Subcutaneous adipose tissue (tissue), 4 donors: ENCODE measurements around the gene ALDH18A1. TPM values are rescaled to one million over a fixed set of nuclear protein-coding genes. Genes with fewer than 3 reads are reported as not detected.

Experiments used
- total RNA-seq, 4 donors: library from RNA; depleted of rRNA; stranded (reverse); fragments of >200 nt; gene quantifications; one replicate each; pipeline ENCODE4 v1.1.0, GENCODE V29; 2016
- TF ChIP-seq, protein P1 (sequence below): fragments of 450-650 bp; IDR thresholded peaks from one replicate; pipeline ENCODE4 v1.5.1; 2016; ENCODE audit warnings: low read depth, mild to moderate bottlenecking, control low read depth, antibody characterized with exemption, moderate library complexity

Gene ALDH18A1
- total RNA-seq, 4 donors from 2014 or later = 18.5 to 29.0 (median 18.9) TPM

DNA sequence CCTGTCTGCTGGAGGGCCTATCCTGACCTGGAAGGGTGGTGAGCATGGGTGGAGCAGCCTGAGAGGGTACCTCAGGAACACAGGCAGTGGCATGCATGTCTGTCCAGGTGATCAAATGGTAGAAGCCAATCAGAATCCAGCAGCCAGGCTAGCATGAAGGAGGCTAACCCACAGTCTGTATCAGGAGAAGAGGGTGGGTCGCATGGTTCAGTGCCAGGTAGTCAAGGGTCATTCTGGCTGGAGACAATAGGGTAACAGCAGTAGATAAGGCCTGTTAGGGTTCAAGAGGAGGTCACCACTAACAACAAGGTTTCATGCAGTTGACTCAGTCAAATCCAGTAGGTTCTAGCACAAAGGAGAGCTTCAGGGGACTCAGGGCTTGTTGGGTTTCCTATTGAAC lies 10.4 kb downstream of the ALDH18A1 start:
- TF ChIP-seq, protein P1, sequence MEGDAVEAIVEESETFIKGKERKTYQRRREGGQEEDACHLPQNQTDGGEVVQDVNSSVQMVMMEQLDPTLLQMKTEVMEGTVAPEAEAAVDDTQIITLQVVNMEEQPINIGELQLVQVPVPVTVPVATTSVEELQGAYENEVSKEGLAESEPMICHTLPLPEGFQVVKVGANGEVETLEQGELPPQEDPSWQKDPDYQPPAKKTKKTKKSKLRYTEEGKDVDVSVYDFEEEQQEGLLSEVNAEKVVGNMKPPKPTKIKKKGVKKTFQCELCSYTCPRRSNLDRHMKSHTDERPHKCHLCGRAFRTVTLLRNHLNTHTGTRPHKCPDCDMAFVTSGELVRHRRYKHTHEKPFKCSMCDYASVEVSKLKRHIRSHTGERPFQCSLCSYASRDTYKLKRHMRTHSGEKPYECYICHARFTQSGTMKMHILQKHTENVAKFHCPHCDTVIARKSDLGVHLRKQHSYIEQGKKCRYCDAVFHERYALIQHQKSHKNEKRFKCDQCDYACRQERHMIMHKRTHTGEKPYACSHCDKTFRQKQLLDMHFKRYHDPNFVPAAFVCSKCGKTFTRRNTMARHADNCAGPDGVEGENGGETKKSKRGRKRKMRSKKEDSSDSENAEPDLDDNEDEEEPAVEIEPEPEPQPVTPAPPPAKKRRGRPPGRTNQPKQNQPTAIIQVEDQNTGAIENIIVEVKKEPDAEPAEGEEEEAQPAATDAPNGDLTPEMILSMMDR = no peak

DNA sequence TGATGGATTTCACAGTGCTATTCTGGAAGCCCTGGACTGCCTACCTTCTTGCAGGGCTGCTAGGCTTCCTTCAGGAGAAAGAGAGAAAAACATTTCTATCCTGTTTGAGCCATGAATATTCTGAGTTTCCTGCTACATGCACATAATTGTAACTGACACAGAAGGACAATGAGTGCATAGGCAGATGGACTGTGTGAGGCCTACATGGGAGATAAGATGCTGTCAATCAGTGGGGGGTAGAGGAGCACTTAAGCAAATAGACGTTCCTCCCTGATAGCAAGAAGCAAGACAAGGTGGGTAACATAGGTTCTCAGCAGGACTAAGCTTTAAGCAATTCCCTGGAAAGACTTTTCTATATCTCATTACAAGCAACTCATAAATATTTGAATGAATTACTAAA lies 11.6 kb downstream of the ALDH18A1 start:
- TF ChIP-seq, protein P1 = no peak

DNA sequence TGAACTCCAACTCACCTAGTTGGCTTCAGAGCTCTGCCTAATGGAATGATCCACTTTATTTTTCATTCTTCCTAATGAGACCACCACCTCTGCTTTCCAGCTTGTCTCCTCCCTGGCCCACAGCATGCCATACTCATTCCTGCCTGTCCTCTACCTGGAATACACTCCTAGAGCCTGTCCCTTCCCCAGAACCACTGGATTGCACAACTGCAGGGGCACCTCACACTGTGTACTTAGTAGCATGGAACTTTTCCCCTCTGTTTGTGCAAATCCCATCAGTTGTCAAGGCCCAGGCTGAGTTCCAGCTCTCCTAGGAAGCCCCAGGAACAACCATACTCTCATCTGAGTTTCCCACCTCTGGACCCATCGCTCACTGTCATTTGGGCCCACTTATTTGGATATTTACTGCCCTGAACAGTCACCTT lies 15.6 kb downstream of the ALDH18A1 start:
- TF ChIP-seq, protein P1 = no peak

DNA sequence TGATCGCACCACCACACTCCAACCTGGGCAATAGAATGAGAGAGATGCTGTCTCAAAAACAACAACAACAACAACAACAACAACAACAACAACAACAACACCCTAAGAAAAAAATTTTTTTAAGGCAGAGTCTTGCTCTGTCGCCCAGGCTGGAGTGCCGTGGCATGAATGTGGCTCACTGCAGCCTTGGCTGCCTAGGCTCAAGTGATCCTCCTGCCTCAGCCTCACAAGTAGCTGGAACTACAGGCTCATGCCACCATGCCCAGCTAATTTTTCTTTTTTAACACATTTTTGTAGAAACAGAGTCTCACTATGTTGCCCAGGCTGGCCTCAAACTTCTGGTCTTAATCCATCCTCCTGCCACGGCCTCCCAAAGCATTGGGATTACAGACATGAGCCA lies 18.6 kb downstream of the ALDH18A1 start:
- TF ChIP-seq, protein P1 = no peak

DNA sequence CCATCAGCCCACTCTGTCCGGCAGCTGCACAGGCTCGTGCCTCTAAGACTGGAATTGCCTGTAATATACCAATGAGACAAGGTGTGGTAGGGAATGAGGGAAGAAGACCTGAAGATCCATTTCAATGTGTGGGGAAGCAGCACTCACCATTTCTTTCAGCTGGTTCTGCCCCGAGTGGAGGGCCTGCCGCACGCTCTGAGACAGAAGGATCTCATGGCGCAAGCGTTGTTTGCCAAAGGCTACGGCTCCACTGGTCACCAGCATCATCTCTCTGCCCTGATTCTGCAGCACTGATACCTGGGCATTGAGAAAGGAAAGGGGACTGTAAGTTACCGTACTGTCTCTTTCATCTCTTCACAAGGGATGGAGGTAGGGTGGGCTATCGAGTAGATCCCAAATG lies 19.4 kb downstream of the ALDH18A1 start:
- TF ChIP-seq, protein P1 = no peak

DNA sequence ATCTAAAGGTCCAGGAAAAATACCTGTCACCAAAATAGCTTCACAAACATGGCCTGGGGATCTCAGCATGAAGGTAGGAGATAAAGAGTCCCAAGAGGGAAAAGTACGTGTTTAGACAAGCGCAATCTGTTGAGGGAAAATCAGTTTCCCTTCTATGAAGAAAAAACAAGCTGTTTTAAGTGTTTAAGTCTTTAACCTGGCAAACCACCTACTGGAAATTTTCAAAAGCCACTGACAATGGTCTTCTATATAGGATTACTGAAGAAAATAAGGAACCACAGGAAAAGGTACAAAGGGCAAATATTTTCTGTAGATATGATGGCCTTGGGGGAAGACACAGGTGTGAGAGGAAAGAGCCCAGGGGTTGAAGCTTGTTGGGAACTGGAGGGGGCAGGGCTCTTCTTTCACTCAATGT lies 21.2 kb downstream of the ALDH18A1 start:
- TF ChIP-seq, protein P1 = no peak

DNA sequence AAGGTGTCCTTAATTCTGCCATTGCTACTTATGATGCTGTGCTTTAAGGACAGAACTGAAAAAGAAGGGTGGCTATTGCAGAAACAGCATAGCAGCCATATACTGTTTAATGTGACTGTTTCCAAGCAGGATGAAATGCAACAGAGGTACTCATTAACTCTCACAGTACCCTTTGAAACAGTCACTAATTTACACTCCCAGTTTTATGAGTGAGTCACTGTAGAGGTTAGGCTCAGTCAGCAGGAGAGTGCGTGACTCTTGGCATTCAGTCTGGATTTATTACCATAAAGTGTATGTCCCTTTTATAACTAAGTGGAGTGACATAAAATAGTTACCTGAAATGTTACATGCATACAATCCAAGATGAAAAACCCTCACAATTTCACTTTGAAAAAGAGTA lies 27.7 kb downstream of the ALDH18A1 start:
- TF ChIP-seq, protein P1 = no peak
